Measurements from ENCODE around the gene ST13.
"Not testable (repeated sequence)": the region's sequence is repeated elsewhere in the genome, so short reads cannot be mapped to it uniquely, and the experiment has no call there.

The ST13 gene

GRCh38 chr22:40782521-40782920, 73.9 kb downstream of the ST13 start:
- DNase-seq (ENCODE audit: low read depth in 2 of 2) = no peak

- not testable (repeated sequence) for DNase-seq (ENCODE audit: low read depth in 2 of 2)
Observed at GRCh38 chr22:40781749-40782148, 74.7 kb downstream of the ST13 start.
